H9 (cell line): ENCODE results near the gene MAP1S. TPM values are rescaled to one million over a fixed set of nuclear protein-coding genes. Genes with fewer than 3 reads are reported as not detected.

Source experiments
- DNase-seq: peaks from one replicate; pipeline ENCODE4 v3.0.0-alpha.2; 2017
- H2AFZ ChIP-seq: one replicate; pipeline ENCODE4 v1.6.1; 2013; ENCODE audit warnings: mild to moderate bottlenecking, low read length, control low read depth, moderate library complexity
- H2AK5ac ChIP-seq: 2 replicates; pipeline ENCODE4 v1.6.1; 2013; ENCODE audit warnings: low read length, control low read depth, mixed read lengths; ENCODE audit not compliant: insufficient read length
- H2BK120ac ChIP-seq: one replicate; pipeline ENCODE4 v1.6.1; 2013; ENCODE audit warnings: low read depth, mild to moderate bottlenecking, low read length, control low read depth, inconsistent platforms; ENCODE audit not compliant: poor library complexity, severe bottlenecking
- H2BK12ac ChIP-seq: 2 replicates; pipeline ENCODE4 v1.6.1; 2013; ENCODE audit warnings: low read length, control low read depth, mixed read lengths, low read depth; ENCODE audit not compliant: insufficient read length
- H2BK15ac ChIP-seq: 2 replicates; pipeline ENCODE4 v1.6.1; 2013; ENCODE audit warnings: low read depth, low read length, control low read depth
- H2BK20ac ChIP-seq: one replicate; pipeline ENCODE4 v1.6.1; 2013; ENCODE audit warnings: low read depth, mild to moderate bottlenecking, low read length, control low read depth, inconsistent platforms; ENCODE audit not compliant: poor library complexity, severe bottlenecking
- H2BK5ac ChIP-seq: 2 replicates; pipeline ENCODE4 v1.6.1; 2013; ENCODE audit warnings: low read length, control low read depth, mixed read lengths; ENCODE audit not compliant: insufficient read length
- H3K14ac ChIP-seq: 2 replicates; pipeline ENCODE4 v1.6.1; 2013; ENCODE audit warnings: low read length, control low read depth; ENCODE audit not compliant: insufficient read depth
- H3K18ac ChIP-seq: 2 replicates; pipeline ENCODE4 v1.6.1; 2013; ENCODE audit warnings: low read depth, mild to moderate bottlenecking, mixed read lengths, low read length, control low read depth; ENCODE audit not compliant: insufficient read length
- H3K23ac ChIP-seq: 2 replicates; pipeline ENCODE4 v1.6.1; 2013; ENCODE audit warnings: low read length, control low read depth, mixed read lengths, low read depth; ENCODE audit not compliant: insufficient read length
- H3K23me2 ChIP-seq: 2 replicates; pipeline ENCODE4 v1.6.1; 2013; ENCODE audit warnings: low read depth, mild to moderate bottlenecking, mixed read lengths, low read length, control low read depth; ENCODE audit not compliant: insufficient read length, poor library complexity, severe bottlenecking
- H3K27ac ChIP-seq: 2 replicates; pipeline ENCODE4 v1.5.1; 2013; ENCODE audit warnings: low read length, control low read depth, mixed read lengths, low read depth; ENCODE audit not compliant: insufficient read length
- H3K27me3 ChIP-seq: 2 replicates; pipeline ENCODE4 v1.6.1; 2013; ENCODE audit warnings: low read length, control low read depth, inconsistent platforms; ENCODE audit not compliant: insufficient read depth
- H3K4ac ChIP-seq: 2 replicates; pipeline ENCODE4 v1.6.1; 2013; ENCODE audit warnings: low read depth, mild to moderate bottlenecking, control low read depth, inconsistent platforms, low read length, moderate library complexity
- H3K4me1 ChIP-seq: 2 replicates; pipeline ENCODE4 v1.6.1; 2013; ENCODE audit warnings: low read length, control low read depth, inconsistent platforms; ENCODE audit not compliant: insufficient read depth
- H3K4me2 ChIP-seq: 2 replicates; pipeline ENCODE4 v1.6.1; 2013; ENCODE audit warnings: low read length, control low read depth, mixed read lengths; ENCODE audit not compliant: insufficient read length, insufficient read depth
- H3K56ac ChIP-seq: 2 replicates; pipeline ENCODE4 v1.6.1; 2013; ENCODE audit warnings: low read depth, mild to moderate bottlenecking, mixed read lengths, low read length, control low read depth; ENCODE audit not compliant: insufficient read length
- H3K79me1 ChIP-seq: 2 replicates; pipeline ENCODE4 v1.6.1; 2013; ENCODE audit warnings: low read depth, mild to moderate bottlenecking, moderate library complexity, low read length, control low read depth, inconsistent platforms; ENCODE audit not compliant: insufficient read depth, poor library complexity, severe bottlenecking
- H3K79me2 ChIP-seq: 2 replicates; pipeline ENCODE4 v1.6.1; 2013; ENCODE audit warnings: low read length, control low read depth, inconsistent platforms; ENCODE audit not compliant: insufficient read depth
- H3K9ac ChIP-seq: 2 replicates; pipeline ENCODE4 v1.6.1; 2013; ENCODE audit warnings: low read length, control low read depth, mixed read lengths; ENCODE audit not compliant: insufficient read length; ENCODE audit errors: extremely low read depth
- H3K9me3 ChIP-seq: one replicate; pipeline ENCODE4 v1.6.1; 2013; ENCODE audit warnings: low read depth, low read length, inconsistent platforms; ENCODE audit not compliant: control insufficient read depth
- H3T11ph ChIP-seq: one replicate; pipeline ENCODE4 v1.6.1; 2013; ENCODE audit warnings: mild to moderate bottlenecking, low read length, control low read depth, inconsistent platforms
- H4K20me1 ChIP-seq: one replicate; pipeline ENCODE4 v1.6.1; 2013; ENCODE audit not compliant: control insufficient read depth, insufficient read length, insufficient read depth
- H4K5ac ChIP-seq: 2 replicates; pipeline ENCODE4 v1.6.1; 2013; ENCODE audit warnings: low read depth, mild to moderate bottlenecking, mixed read lengths, low read length, control low read depth; ENCODE audit not compliant: insufficient read length
- H4K8ac ChIP-seq: replicated peaks from 2 replicates; pipeline ENCODE4 v1.6.1; 2013; ENCODE audit warnings: low read length, control low read depth, mixed read lengths, low read depth; ENCODE audit not compliant: insufficient read length
- H4K91ac ChIP-seq: 2 replicates; pipeline ENCODE4 v1.6.1; 2013; ENCODE audit warnings: low read depth, mild to moderate bottlenecking, moderate library complexity, mixed read lengths, low read length, control low read depth; ENCODE audit not compliant: insufficient read length
- H3K27ac Mint-ChIP-seq, 3 experiments: 2 replicates in 2 of 3; 3 replicates in 1 of 3; pipeline ENCODE4 v1.8.0; 2020 to 2021; ENCODE audit warnings: mixed read lengths in 3 of 3, mild to moderate bottlenecking in 1 of 3, moderate library complexity in 1 of 3
- H3K27me3 Mint-ChIP-seq: 2 replicates; pipeline ENCODE4 v1.8.0; 2021; ENCODE audit warnings: low read depth, mild to moderate bottlenecking, moderate library complexity, mixed read lengths
- H3K36me3 Mint-ChIP-seq, 3 experiments: 2 replicates in 2 of 3; 3 replicates in 1 of 3; pipeline ENCODE4 v1.8.0; 2020 to 2021; ENCODE audit warnings: low read depth in 3 of 3, mixed read lengths in 3 of 3; ENCODE audit not compliant: insufficient read depth in 1 of 3
- H3K4me1 Mint-ChIP-seq, 2 experiments: 2 replicates each; pipeline ENCODE4 v1.8.0; 2020; ENCODE audit warnings: mixed read lengths in 2 of 2
- H3K4me3 Mint-ChIP-seq, 2 experiments: 2 replicates in 1 of 2; 3 replicates in 1 of 2; pipeline ENCODE4 v1.8.0; 2020 to 2021; ENCODE audit warnings: mild to moderate bottlenecking in 2 of 2, mixed read lengths in 2 of 2, moderate library complexity in 1 of 2
- H3K9me3 Mint-ChIP-seq, 2 experiments: 2 replicates in 1 of 2; 3 replicates in 1 of 2; pipeline ENCODE4 v1.8.0; 2020; ENCODE audit warnings: mild to moderate bottlenecking in 2 of 2, mixed read lengths in 2 of 2, moderate library complexity in 1 of 2
- WGBS: extraction: QIAGEN DNeasy Blood & Tissue Kit; methylation state at CpG from one replicate; pipeline ENCODE4 v1.1.7; 2013; ENCODE audit warnings: missing lambda C conversion rate, low lambda C conversion rate, mixed read lengths; ENCODE audit not compliant: insufficient read length; ENCODE audit errors: extremely low coverage; 5-methylcytosine and 5-hydroxymethylcytosine counted together
- total RNA-seq: library from RNA; stranded (reverse); gene quantifications from 2 replicates; pipeline ENCODE4 v1.2.1, GENCODE V29; 2021
- TF ChIP-seq, protein P1 (sequence below): fragments of 200-600 bp; sonication (generic); conservative IDR thresholded peaks from 3 replicates; pipeline ENCODE4 v1.8.0; 2021; ENCODE audit warnings: antibody characterized with exemption, mild to moderate bottlenecking

Gene MAP1S
- total RNA-seq, 1 experiment from 2014 or later = 160 TPM

GRCh38 chr19:17719730-17720400 is 585 bp downstream of the MAP1S start:
- H2BK12ac ChIP-seq = no peak overlapping the region
- Mint-ChIP-seq H3K9me3 (no peaks in the 10 kb centered on the region; a peak in 1 of 5 replicates), H3K36me3 (peaks cover 18 to 37% (median 31%) of the 10 kb centered on the region in 3 experiments; a peak in 6 of 7 replicates), H3K4me1 (peaks cover 22 to 30% of the 10 kb centered on the region in 2 experiments), H3K27me3 (no peaks in the 10 kb centered on the region), H3K27ac (peak overlapping the region in 2 of 3 experiments; percentile 32 to 93; a peak in 4 of 7 replicates), H3K4me3 (peak overlapping the region; percentile 82 to 85)
- H3K23me2 ChIP-seq = peaks cover 6% of the 10 kb centered on the region
- H3K27me3 ChIP-seq = no peaks in the 10 kb centered on the region
- no peak overlapping the region for H3K56ac ChIP-seq
- no peak overlapping the region for H2BK120ac ChIP-seq
- peaks cover 14% of the 10 kb centered on the region for H3K79me1 ChIP-seq
- H4K8ac ChIP-seq = no peak overlapping the region
- H4K20me1 ChIP-seq = no peaks in the 10 kb centered on the region
- H3K4me2 ChIP-seq = peak overlapping the region; percentile 95
- no peak overlapping the region for H4K91ac ChIP-seq
- H3K14ac ChIP-seq = peak overlapping the region; percentile 13; the same call in 1 of the 2 replicates
- peaks cover 14% of the 10 kb centered on the region; the same call in 1 of the 2 replicates for H3K79me2 ChIP-seq
- no peak overlapping the region for H2BK5ac ChIP-seq
- H2AK5ac ChIP-seq = no peak overlapping the region
- H3K9me3 ChIP-seq = no peaks in the 10 kb centered on the region
- H3K23ac ChIP-seq = no peak overlapping the region
- H3K9ac ChIP-seq = peak overlapping the region; percentile 45
- H3K18ac ChIP-seq = no peak overlapping the region
- H3K27ac ChIP-seq = no peak overlapping the region
- peaks cover 7% of the 10 kb centered on the region for H3K4me1 ChIP-seq
- H2BK20ac ChIP-seq = no peak overlapping the region
- no peak overlapping the region for H4K5ac ChIP-seq
- no CpG with 5 or more reads among the region's 38 CpGs for WGBS
- no peak overlapping the region for H2BK15ac ChIP-seq
- no peak overlapping the region for H3K4ac ChIP-seq
- TF ChIP-seq, protein P1, sequence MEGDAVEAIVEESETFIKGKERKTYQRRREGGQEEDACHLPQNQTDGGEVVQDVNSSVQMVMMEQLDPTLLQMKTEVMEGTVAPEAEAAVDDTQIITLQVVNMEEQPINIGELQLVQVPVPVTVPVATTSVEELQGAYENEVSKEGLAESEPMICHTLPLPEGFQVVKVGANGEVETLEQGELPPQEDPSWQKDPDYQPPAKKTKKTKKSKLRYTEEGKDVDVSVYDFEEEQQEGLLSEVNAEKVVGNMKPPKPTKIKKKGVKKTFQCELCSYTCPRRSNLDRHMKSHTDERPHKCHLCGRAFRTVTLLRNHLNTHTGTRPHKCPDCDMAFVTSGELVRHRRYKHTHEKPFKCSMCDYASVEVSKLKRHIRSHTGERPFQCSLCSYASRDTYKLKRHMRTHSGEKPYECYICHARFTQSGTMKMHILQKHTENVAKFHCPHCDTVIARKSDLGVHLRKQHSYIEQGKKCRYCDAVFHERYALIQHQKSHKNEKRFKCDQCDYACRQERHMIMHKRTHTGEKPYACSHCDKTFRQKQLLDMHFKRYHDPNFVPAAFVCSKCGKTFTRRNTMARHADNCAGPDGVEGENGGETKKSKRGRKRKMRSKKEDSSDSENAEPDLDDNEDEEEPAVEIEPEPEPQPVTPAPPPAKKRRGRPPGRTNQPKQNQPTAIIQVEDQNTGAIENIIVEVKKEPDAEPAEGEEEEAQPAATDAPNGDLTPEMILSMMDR = no peak
- H3T11ph ChIP-seq = no peak overlapping the region
- H2AFZ ChIP-seq = no peak overlapping the region
- DNase-seq = no peak
